IMR-90 (cell line): ENCODE data around the gene FUT6. TPM values are rescaled to one million over a fixed set of nuclear protein-coding genes. Genes with fewer than 3 reads are reported as not detected.

Experiments
- MAFK ChIP-seq: IDR thresholded peaks from 2 replicates; pipeline ENCODE4 v1.6.1; 2012; ENCODE audit warnings: low read depth, low read length, improper control_type of control experiment
- RAD21 ChIP-seq: IDR thresholded peaks from 2 replicates; pipeline ENCODE4 v1.6.1; 2012; ENCODE audit warnings: low read length, improper control_type of control experiment
- RCOR1 ChIP-seq: IDR thresholded peaks from 2 replicates; pipeline ENCODE4 v1.6.1; 2012; ENCODE audit warnings: mild to moderate bottlenecking, low read length, improper control_type of control experiment; ENCODE audit not compliant: insufficient replicate concordance
- SMC3 ChIP-seq: fragments of 150-350 bp; IDR thresholded peaks from 2 replicates; pipeline ENCODE4 v1.6.1; 2016; ENCODE audit warnings: low read depth, mild to moderate bottlenecking, antibody characterized with exemption, low read length, moderate library complexity
- polyA plus RNA-seq, 3 experiments: library from polyadenylated mRNA; depleted of rRNA; stranded (reverse); fragments of >200 nt; gene quantifications; 2 replicates each; pipeline ENCODE4 v1.2.3, GENCODE V29; 2012; ENCODE audit warnings: low replicate concordance in 1 of 3
- total RNA-seq: library from RNA; depleted of rRNA; stranded (reverse); fragments of >200 nt; gene quantifications from 2 replicates; pipeline ENCODE4 v1.2.3, GENCODE V29; 2012

FUT6 gene
- total and polyA plus RNA-seq, 2 of the 4 experiments (the other 2 are of a cell fraction) = not detected

DNA sequence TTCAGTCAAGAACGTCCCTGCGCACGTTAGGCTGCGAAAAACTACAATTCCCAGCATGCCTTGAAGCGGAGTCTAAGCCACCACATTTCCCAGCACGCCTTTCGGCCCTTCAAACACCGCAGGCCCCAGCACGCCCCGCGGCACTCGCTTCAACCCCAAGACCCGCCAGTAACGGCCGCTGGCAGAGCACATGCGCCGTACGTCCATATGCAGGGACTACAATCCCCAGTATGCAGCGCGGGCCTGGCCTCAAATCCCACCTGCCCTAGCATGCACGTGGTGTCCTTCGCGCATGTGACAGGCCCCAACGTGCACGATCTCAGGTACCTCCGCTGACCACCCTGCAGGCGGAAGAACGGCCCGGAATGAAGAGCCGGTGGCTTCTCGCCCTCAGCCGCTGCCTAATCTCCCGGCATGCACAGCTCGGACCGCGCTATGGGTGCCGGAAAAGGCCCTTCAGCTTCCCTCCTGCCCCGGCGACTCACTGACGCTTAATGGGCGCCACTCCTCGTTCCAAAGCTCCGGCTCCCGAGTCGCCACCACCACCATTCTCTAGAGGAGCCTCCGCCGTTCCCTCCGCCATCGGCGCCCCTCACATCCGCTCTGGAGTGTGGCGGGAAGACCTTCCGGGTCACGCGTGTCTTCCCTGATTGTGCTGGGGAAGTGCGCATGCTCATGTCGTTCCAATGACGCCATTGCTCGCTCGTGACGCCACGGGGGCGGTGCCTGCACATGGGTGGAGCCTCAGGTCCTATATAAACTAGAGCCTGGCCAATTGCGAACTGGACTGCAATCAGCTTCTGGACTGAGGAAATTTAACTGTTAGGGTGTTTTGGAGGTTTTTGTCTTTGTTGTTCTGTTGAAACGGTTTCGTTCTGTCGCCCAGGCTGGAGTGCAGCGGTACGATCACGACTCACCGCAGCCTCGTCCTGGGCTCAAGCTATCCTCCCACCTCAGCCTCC lies 48.7 kb downstream of the FUT6 start, which contains the start of gene DUS3L (continued):
- TF ChIP-seq SMC3 (no peak), RCOR1 (no peak), RAD21 (no peak), MAFK (no peak)
